Measurements from ENCODE around the gene ITGB6.

GRCh38 chr2:160165081-160165480, 35.0 kb downstream of the ITGB6 start:
- no peak for TF ChIP-seq SP1 (CRISPR knock-in tag; conservative IDR thresholded peaks at IDR 0.05)
- no peak for TF ChIP-seq CTCF (IDR thresholded peaks at IDR 0.05)
- no peak for TF ChIP-seq STAT6 (CRISPR knock-in tag; conservative IDR thresholded peaks at IDR 0.05; ENCODE audit: low read depth)
- no peak for TF ChIP-seq MAX (CRISPR knock-in tag; IDR thresholded peaks at IDR 0.05)
- TF ChIP-seq, protein P1, sequence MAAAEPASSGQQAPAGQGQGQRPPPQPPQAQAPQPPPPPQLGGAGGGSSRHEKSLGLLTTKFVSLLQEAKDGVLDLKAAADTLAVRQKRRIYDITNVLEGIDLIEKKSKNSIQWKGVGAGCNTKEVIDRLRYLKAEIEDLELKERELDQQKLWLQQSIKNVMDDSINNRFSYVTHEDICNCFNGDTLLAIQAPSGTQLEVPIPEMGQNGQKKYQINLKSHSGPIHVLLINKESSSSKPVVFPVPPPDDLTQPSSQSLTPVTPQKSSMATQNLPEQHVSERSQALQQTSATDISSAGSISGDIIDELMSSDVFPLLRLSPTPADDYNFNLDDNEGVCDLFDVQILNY (CRISPR knock-in tag; IDR thresholded peaks at IDR 0.05) = no peak

Data from WTC11 (cell line).